MM.1S (cell line): Measurements from ENCODE around the gene CMTR2.

Experiments used
- DNase-seq: peaks from one replicate; pipeline ENCODE4 v3.0.0-alpha.2; 2015
- H2AFZ ChIP-seq: fragments of 300-600 bp; sonication (generic); 2 replicates; pipeline ENCODE4 v1.6.0; 2016; ENCODE audit warnings: antibody characterized with exemption, low read length
- H3F3A ChIP-seq: fragments of 300-600 bp; sonication (generic); 2 replicates; pipeline ENCODE4 v1.6.1; 2016; ENCODE audit warnings: mild to moderate bottlenecking, antibody characterized with exemption, low read length, moderate library complexity, mixed read lengths; ENCODE audit not compliant: insufficient read depth
- H3K27ac ChIP-seq: fragments of 300-600 bp; sonication (generic); 2 replicates; pipeline ENCODE4 v1.5.1; 2016; ENCODE audit warnings: mild to moderate bottlenecking, low read length
- H3K27me3 ChIP-seq: fragments of 300-600 bp; sonication (generic); replicated peaks from 2 replicates; pipeline ENCODE4 v1.6.0; 2016; ENCODE audit warnings: low read length; ENCODE audit not compliant: insufficient read depth
- H3K36me3 ChIP-seq: fragments of 300-600 bp; sonication (generic); replicated peaks from 2 replicates; pipeline ENCODE4 v1.6.1; 2016; ENCODE audit warnings: mild to moderate bottlenecking, low read length, mixed read lengths; ENCODE audit not compliant: insufficient read depth
- H3K4me1 ChIP-seq: fragments of 300-600 bp; sonication (generic); 2 replicates; pipeline ENCODE4 v1.6.1; 2016; ENCODE audit warnings: low read length, mixed read lengths
- H3K4me2 ChIP-seq: fragments of 300-600 bp; sonication (generic); 2 replicates; pipeline ENCODE4 v1.6.0; 2016; ENCODE audit warnings: low read depth, low read length
- H3K4me3 ChIP-seq: fragments of 300-600 bp; sonication (generic); 2 replicates; pipeline ENCODE4 v1.5.1; 2016; ENCODE audit warnings: low read length, mixed read lengths
- H3K79me2 ChIP-seq: fragments of 300-600 bp; sonication (generic); 2 replicates; pipeline ENCODE4 v1.6.1; 2016; ENCODE audit warnings: mixed run types, low read length, mixed read lengths
- H3K9ac ChIP-seq: fragments of 300-600 bp; sonication (generic); 2 replicates; pipeline ENCODE4 v1.6.1; 2016; ENCODE audit warnings: low read length, mixed read lengths
- H3K9me2 ChIP-seq: fragments of 300-600 bp; sonication (generic); replicated peaks from 2 replicates; pipeline ENCODE4 v1.6.1; 2016; ENCODE audit warnings: mild to moderate bottlenecking, low read length, mixed read lengths; ENCODE audit not compliant: insufficient read depth
- H3K9me3 ChIP-seq: fragments of 300-600 bp; sonication (generic); replicated peaks from 2 replicates; pipeline ENCODE4 v1.6.1; 2016; ENCODE audit warnings: mild to moderate bottlenecking, low read length, mixed read lengths; ENCODE audit not compliant: insufficient read depth
- H4K20me1 ChIP-seq: fragments of 300-600 bp; sonication (generic); 2 replicates; pipeline ENCODE4 v1.6.1; 2016; ENCODE audit warnings: mild to moderate bottlenecking, low read length, moderate library complexity, mixed read lengths; ENCODE audit not compliant: insufficient read depth
- CTCF ChIP-seq: fragments of 300-600 bp; sonication (generic); IDR thresholded peaks from 2 replicates; pipeline ENCODE4 v1.5.1; 2016; ENCODE audit warnings: antibody characterized with exemption, low read length, mixed read lengths
- EZH2 ChIP-seq: fragments of 300-600 bp; sonication (generic); optimal IDR thresholded peaks from 2 replicates; pipeline ENCODE3; 2017; ENCODE audit warnings: low read depth, mild to moderate bottlenecking, antibody characterized with exemption, low read length, mixed read lengths
- EZH2phosphoT487 ChIP-seq: fragments of 300-600 bp; sonication (generic); IDR thresholded peaks from 2 replicates; pipeline ENCODE4 v1.6.1; 2018; ENCODE audit warnings: antibody characterized with exemption, low read length

CMTR2 gene

GRCh38 chr16:71283612-71284011, 5.6 kb downstream of the CMTR2 start:
- Histone ChIP-seq H3K27ac (no peak overlapping the region), H3K79me2 (peaks cover 13% of the 10 kb centered on the region), H3K9ac (no peak overlapping the region), H3K36me3 (no peaks in the 10 kb centered on the region; the same call in 1 of the 2 replicates), H3K4me1 (0 out of 2 replicates have a peak, but pooled peaks cover 8% of the 10 kb centered on the region), H3K27me3 (no peaks in the 10 kb centered on the region), H3K4me2 (no peak overlapping the region), H3K9me3 (no peaks in the 10 kb centered on the region), H3K9me2 (no peaks in the 10 kb centered on the region), H3F3A (no peaks in the 10 kb centered on the region), H3K4me3 (no peak overlapping the region), H2AFZ (no peak overlapping the region), H4K20me1 (no peaks in the 10 kb centered on the region)
- no peak for TF ChIP-seq CTCF
- no peak for TF ChIP-seq EZH2phosphoT487
- TF ChIP-seq EZH2, result no peak
- DNase-seq, result no peak

GRCh38 chr16:71282943-71283342, 6.3 kb downstream of the CMTR2 start:
- no peak for TF ChIP-seq EZH2phosphoT487
- no peak for TF ChIP-seq CTCF
- no peak for TF ChIP-seq EZH2
- H3F3A ChIP-seq, result no peaks in the 10 kb centered on the region
- no peak overlapping the region for H2AFZ ChIP-seq
- H4K20me1 ChIP-seq, result no peaks in the 10 kb centered on the region
- H3K27me3 ChIP-seq, result no peaks in the 10 kb centered on the region
- no peak overlapping the region for H3K4me2 ChIP-seq
- no peak overlapping the region for H3K9ac ChIP-seq
- H3K4me1 ChIP-seq, result 0 out of 2 replicates have a peak, but pooled peaks cover 5% of the 10 kb centered on the region
- H3K9me3 ChIP-seq, result no peaks in the 10 kb centered on the region
- no peaks in the 10 kb centered on the region; the same call in 1 of the 2 replicates for H3K36me3 ChIP-seq
- no peak for DNase-seq
- no peak overlapping the region for H3K4me3 ChIP-seq
- H3K9me2 ChIP-seq, result no peaks in the 10 kb centered on the region
- no peak overlapping the region for H3K27ac ChIP-seq
- H3K79me2 ChIP-seq, result peaks cover 6% of the 10 kb centered on the region

GRCh38 chr16:71276589-71277334, 12.4 kb downstream of the CMTR2 start:
- no peaks in the 10 kb centered on the region for H3K9me2 ChIP-seq
- no peaks in the 10 kb centered on the region for H3K36me3 ChIP-seq
- H2AFZ ChIP-seq, result no peak overlapping the region
- H3K4me1 ChIP-seq, result no peaks in the 10 kb centered on the region
- H3F3A ChIP-seq, result no peaks in the 10 kb centered on the region
- TF ChIP-seq CTCF, result no peak
- TF ChIP-seq EZH2phosphoT487, result no peak
- TF ChIP-seq EZH2, result no peak
- no peak for DNase-seq
- H3K27me3 ChIP-seq, result no peaks in the 10 kb centered on the region
- H4K20me1 ChIP-seq, result no peaks in the 10 kb centered on the region
- H3K27ac ChIP-seq, result no peak overlapping the region
- no peak overlapping the region for H3K4me3 ChIP-seq
- H3K4me2 ChIP-seq, result no peak overlapping the region
- H3K9ac ChIP-seq, result no peak overlapping the region
- H3K79me2 ChIP-seq, result no peaks in the 10 kb centered on the region
- no peaks in the 10 kb centered on the region for H3K9me3 ChIP-seq
